Esophagus squamous epithelium (tissue), 5 donors: ENCODE results near the gene LPIN1. TPM values are rescaled to one million over a fixed set of nuclear protein-coding genes. Genes with fewer than 3 reads are reported as not detected.

Experiments
- DNase-seq: peaks from one replicate; lab custom pipeline; 2025; lab: John Stamatoyannopoulos, UW
- H3K27ac ChIP-seq, 4 donors: fragments of 200-600 bp; sonication (generic); one replicate each; pipeline ENCODE4 v1.5.1; 2016 to 2019; ENCODE audit warnings: mild to moderate bottlenecking in 1 of 4
- H3K27me3 ChIP-seq, 4 donors: fragments of 200-600 bp; sonication (generic); 1 replicate in 3 of 4; 2 replicates in 1 of 4; pipeline versions ENCODE4 v1.5.1 to v1.6.0; 2017 to 2021; ENCODE audit warnings: antibody characterized with exemption in 1 of 4
- H3K36me3 ChIP-seq, 3 donors: fragments of 200-600 bp; sonication (generic); one replicate each; pipeline ENCODE4 v1.5.1; 2016 to 2019
- H3K4me1 ChIP-seq, 3 donors: fragments of 200-600 bp; sonication (generic); one replicate each; pipeline ENCODE4 v1.5.1; 2017 to 2019
- H3K4me3 ChIP-seq, 4 donors: fragments of 200-600 bp; sonication (generic); 1 replicate in 3 of 4; 2 replicates in 1 of 4; pipeline ENCODE4 v1.5.1; 2016 to 2019; ENCODE audit warnings: mild to moderate bottlenecking in 2 of 4, moderate library complexity in 1 of 4
- H3K9me3 ChIP-seq, 3 donors: fragments of 200-600 bp; sonication (generic); one replicate each; pipeline ENCODE4 v1.5.1; 2016 to 2019
- POLR2A ChIP-seq, 4 donors: fragments of 450-650 bp; IDR thresholded peaks; one replicate each; pipeline ENCODE4 v1.6.1; 2017; ENCODE audit warnings: antibody characterized with exemption in 4 of 4, mild to moderate bottlenecking in 4 of 4, moderate library complexity in 3 of 4
- WGBS, 2 donors: methylation state at CpG; one replicate each; pipeline ENCODE4 v1.1.5; 2018; 5-methylcytosine and 5-hydroxymethylcytosine counted together
- intact Hi-C: fragments of 100-400 bp; cut with DNase I; formaldehyde crosslinking; loops from one replicate; pipeline ENCODE4 v1.15.0; 2022
- total RNA-seq, 4 donors: library from RNA; depleted of rRNA; stranded (reverse); fragments of >200 nt; gene quantifications; one replicate each; pipeline ENCODE4 v1.1.0, GENCODE V29; 2016
- TF ChIP-seq, protein P1 (sequence below), 6 experiments: fragments of 450-650 bp in 4 of 6; fragments of 200-600 bp in 2 of 6; sonication (generic) in 2 of 6; IDR thresholded peaks; one replicate each; pipeline ENCODE4 v1.5.1; 2016 to 2019; ENCODE audit warnings: antibody characterized with exemption in 6 of 6, mild to moderate bottlenecking in 4 of 6, moderate library complexity in 4 of 6
- donor health status: DM: yes; HTN: yes; CAD: no.

Gene LPIN1
- total RNA-seq, 4 donors from 2014 or later = 16.9 to 80.9 (median 39.7) TPM

GRCh38 chr2:11777066-11777782, 30.8 kb downstream of the LPIN1 start:
- Histone ChIP-seq H3K27me3 (no peaks in the 10 kb centered on the region), H3K9me3 (no peaks in the 10 kb centered on the region), H3K36me3 (peaks cover 0 to 75% (median 0%) of the 10 kb centered on the region in 3 donors), H3K4me1 (peaks cover 0 to 21% (median 6%) of the 10 kb centered on the region in 3 donors), H3K27ac (no peak overlapping the region), H3K4me3 (no peak overlapping the region)
- DNase-seq = no peak
- WGBS, 2 donors = 86 to 90% methylated on average over 17 to 21 of the region's 24 CpGs
- no peak for TF ChIP-seq POLR2A (IDR thresholded peaks at IDR 0.05)
- TF ChIP-seq, protein P1, sequence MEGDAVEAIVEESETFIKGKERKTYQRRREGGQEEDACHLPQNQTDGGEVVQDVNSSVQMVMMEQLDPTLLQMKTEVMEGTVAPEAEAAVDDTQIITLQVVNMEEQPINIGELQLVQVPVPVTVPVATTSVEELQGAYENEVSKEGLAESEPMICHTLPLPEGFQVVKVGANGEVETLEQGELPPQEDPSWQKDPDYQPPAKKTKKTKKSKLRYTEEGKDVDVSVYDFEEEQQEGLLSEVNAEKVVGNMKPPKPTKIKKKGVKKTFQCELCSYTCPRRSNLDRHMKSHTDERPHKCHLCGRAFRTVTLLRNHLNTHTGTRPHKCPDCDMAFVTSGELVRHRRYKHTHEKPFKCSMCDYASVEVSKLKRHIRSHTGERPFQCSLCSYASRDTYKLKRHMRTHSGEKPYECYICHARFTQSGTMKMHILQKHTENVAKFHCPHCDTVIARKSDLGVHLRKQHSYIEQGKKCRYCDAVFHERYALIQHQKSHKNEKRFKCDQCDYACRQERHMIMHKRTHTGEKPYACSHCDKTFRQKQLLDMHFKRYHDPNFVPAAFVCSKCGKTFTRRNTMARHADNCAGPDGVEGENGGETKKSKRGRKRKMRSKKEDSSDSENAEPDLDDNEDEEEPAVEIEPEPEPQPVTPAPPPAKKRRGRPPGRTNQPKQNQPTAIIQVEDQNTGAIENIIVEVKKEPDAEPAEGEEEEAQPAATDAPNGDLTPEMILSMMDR (IDR thresholded peaks at IDR 0.05) = no peak
- intact Hi-C loops = no loop called here

GRCh38 chr2:11777886-11778415, 31.5 kb downstream of the LPIN1 start:
- no peak overlapping the region for H3K4me3 ChIP-seq
- intact Hi-C loops = loop anchor here (2.0 kb wide), 1 partner anchor 85 kb away; no protein-coding TSS in a partner anchor
- no peaks in the 10 kb centered on the region for H3K27me3 ChIP-seq
- no peak for DNase-seq
- no peaks in the 10 kb centered on the region for H3K9me3 ChIP-seq
- peaks cover 0 to 77% (median 0%) of the 10 kb centered on the region in 3 donors for H3K36me3 ChIP-seq
- no peak overlapping the region for H3K27ac ChIP-seq
- H3K4me1 ChIP-seq = peaks cover 0 to 21% (median 6%) of the 10 kb centered on the region in 3 donors
- 87 to 92% methylated on average over 10 to 12 of the region's 13 CpGs for WGBS, 2 donors
- TF ChIP-seq, protein P1 (IDR thresholded peaks at IDR 0.05) = no peak
- no peak for TF ChIP-seq POLR2A (IDR thresholded peaks at IDR 0.05)

DNA sequence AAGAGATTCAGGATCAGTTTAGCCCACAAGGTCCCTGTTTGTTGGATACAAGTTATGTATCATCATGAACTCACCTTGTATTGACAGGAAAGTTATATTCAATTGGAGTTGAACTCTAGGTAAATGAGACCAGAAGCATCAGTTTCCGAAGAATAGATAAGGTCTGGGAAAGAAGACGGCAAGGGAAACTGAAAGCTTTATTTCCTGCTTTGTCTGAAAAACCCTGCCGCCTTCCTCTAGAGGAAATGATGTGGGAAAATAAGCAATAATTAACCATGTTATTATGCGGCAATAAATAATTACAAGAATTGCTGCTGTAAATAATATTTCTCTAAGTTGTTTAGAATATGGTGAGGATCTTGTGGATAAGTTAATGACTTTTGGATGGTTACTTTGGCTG, 32.0 kb downstream of the LPIN1 start:
- Histone ChIP-seq H3K36me3 (peaks cover 0 to 77% (median 0%) of the 10 kb centered on the region in 3 donors), H3K27ac (no peak overlapping the region), H3K27me3 (no peaks in the 10 kb centered on the region), H3K4me3 (no peak overlapping the region), H3K4me1 (peaks cover 0 to 21% (median 6%) of the 10 kb centered on the region in 3 donors), H3K9me3 (no peaks in the 10 kb centered on the region)
- TF ChIP-seq, protein P1 (IDR thresholded peaks at IDR 0.05) = no peak
- no peak for TF ChIP-seq POLR2A (IDR thresholded peaks at IDR 0.05)
- intact Hi-C loops = loop anchor here (2.0 kb wide), 1 partner anchor 86 kb away; no protein-coding TSS in a partner anchor
- DNase-seq = no peak
- WGBS, 2 donors = 61 to 67% methylated on average over 4 of the region's 4 CpGs

DNA sequence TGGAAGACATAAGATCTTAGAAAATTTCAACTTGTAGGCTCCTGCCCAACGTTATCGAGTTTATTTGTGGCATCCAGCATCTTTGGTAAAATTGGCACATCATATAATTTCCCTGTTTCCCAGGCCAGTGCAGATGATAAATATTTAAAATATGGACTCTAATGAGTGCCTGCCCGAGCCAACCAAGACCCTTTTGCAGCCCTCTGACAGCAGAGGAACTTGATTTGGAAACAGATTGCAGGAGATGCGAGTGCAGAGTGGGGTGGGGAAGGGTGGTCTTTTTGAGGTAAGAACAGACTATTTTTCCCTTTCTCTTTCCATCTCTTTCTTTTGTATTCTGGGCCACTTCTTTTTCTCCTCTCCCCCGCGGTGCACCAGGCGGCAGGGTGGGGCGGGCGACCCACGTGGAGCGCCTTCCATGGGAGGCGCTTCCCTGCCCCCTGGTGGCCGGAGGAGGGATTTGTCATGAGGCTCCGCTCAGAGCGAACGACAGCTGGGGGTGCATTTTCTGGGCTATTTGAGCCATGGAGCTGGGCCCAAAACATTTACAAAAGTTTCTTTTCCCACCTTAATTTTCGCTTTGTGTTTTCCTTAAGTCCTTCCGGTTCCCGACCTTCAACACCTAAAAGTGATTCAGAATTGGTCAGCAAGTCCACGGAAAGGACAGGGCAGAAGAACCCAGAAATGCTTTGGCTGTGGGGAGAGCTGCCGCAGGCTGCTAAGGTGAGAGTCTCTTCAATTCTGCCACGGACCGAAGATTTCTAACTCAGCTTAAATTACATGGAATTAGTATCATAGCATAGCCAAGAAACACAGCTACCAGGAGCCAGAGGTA, 32.7 kb downstream of the LPIN1 start:
- intact Hi-C loops = loop anchor here (2.0 kb wide), 1 partner anchor 86 kb away; no protein-coding TSS in a partner anchor
- peaks cover 0 to 77% (median 0%) of the 10 kb centered on the region in 3 donors for H3K36me3 ChIP-seq
- peak overlapping the region in 2 of 4 donors; percentile 2 to 21 for H3K4me3 ChIP-seq
- H3K27me3 ChIP-seq = no peaks in the 10 kb centered on the region
- 23 to 26% methylated on average over 17 to 20 of the region's 23 CpGs for WGBS, 2 donors
- no peaks in the 10 kb centered on the region for H3K9me3 ChIP-seq
- peak; percentile 4 for DNase-seq
- peaks cover 0 to 21% (median 6%) of the 10 kb centered on the region in 3 donors for H3K4me1 ChIP-seq
- peak overlapping the region in 1 of 4 donors; percentile 5 for H3K27ac ChIP-seq
- TF ChIP-seq POLR2A (IDR thresholded peaks at IDR 0.05) = no peak
- TF ChIP-seq, protein P1 (IDR thresholded peaks at IDR 0.05) = peak; percentile 92 to 98 (median 96)
